Measurements from ENCODE around the gene MAPK6. TPM values are rescaled to one million over a fixed set of nuclear protein-coding genes. Genes with fewer than 3 reads are reported as not detected.

Gene MAPK6
- polyA plus RNA-seq, 1 donor from 2014 or later: 5.8 TPM

DNA sequence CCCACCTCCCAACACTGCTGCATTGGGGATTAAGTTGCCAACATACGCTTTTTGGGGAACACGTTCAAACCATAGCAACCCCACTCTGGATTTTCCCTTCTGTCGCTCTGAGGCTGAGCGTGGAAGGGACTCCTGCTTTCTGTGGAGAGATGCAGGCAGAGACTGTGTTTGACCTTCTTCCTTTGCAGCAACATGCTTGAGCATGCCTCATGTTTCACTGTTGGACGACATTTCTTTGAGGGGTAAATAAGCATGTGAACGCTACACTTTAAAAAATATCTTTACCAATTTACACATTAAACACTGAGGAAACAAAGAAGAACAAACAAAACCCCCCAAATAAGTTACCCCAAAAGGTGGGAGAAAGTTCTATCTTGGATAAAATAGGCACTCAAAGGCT is 14.2 kb upstream of the MAPK6 start:
- Mint-ChIP-seq H3K9me3 (peaks cover 0 to 5% (median 0%) of the 10 kb centered on the region in 3 donors), H3K4me1 (peaks cover 34 to 41% (median 35%) of the 10 kb centered on the region in 3 donors), H3K4me3 (no peak overlapping the region), H3K36me3 (no peaks in the 10 kb centered on the region), H3K27me3 (no peaks in the 10 kb centered on the region), H3K27ac (no peak overlapping the region)

DNA sequence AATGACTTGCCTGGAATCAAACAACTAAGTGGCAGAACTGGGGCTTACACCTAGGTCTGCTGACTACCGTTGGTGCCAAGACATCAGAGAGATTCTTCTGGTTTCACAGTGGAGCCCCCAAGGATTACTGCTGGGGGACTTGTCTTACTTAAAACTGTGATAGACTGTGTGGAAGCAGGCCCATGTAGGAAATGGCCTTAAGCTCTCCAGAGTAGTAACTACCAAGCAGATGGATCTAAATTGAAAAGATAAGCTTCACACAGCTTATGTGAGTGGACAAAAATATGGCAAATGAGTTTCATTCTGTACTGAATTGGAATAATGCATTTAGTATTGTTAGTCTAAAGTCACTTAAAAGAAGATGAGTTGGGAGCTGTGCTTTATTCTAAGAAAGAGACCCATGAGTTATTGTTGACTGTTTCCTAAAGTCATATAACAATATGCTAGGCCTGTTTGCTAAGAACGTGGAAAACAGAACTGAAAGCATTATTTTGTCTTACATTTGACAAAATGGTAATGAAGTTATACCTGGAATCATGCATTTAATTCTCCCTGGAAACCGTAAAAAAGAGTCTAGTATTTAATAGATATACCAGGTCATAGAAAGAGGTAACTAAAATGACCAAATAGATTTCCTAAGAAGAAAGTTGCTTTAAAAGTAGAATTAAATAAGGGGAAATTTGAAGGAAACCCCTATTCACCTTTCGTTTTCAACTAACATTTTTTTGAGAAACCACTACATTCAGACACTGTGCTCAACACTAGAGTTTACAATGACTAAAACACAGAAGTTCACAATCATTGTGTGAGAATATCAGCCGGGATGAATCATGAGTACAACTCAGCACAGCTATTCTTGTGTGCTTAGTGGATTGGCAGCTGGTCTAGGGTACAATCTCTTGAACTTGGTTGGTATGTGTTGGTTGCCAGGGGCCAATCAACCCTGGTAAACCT is 13.0 kb upstream of the MAPK6 start:
- no peaks in the 10 kb centered on the region for H3K36me3 Mint-ChIP-seq
- H3K4me3 Mint-ChIP-seq: peak overlapping the region in 3 of 4 donors; percentile 2 to 86 (median 61)
- peaks cover 0 to 5% (median 0%) of the 10 kb centered on the region in 3 donors for H3K9me3 Mint-ChIP-seq
- peak overlapping the region; percentile 7 to 69 (median 50) for H3K27ac Mint-ChIP-seq
- H3K4me1 Mint-ChIP-seq: peaks cover 35 to 41% (median 37%) of the 10 kb centered on the region in 3 donors
- H3K27me3 Mint-ChIP-seq: no peaks in the 10 kb centered on the region

DNA sequence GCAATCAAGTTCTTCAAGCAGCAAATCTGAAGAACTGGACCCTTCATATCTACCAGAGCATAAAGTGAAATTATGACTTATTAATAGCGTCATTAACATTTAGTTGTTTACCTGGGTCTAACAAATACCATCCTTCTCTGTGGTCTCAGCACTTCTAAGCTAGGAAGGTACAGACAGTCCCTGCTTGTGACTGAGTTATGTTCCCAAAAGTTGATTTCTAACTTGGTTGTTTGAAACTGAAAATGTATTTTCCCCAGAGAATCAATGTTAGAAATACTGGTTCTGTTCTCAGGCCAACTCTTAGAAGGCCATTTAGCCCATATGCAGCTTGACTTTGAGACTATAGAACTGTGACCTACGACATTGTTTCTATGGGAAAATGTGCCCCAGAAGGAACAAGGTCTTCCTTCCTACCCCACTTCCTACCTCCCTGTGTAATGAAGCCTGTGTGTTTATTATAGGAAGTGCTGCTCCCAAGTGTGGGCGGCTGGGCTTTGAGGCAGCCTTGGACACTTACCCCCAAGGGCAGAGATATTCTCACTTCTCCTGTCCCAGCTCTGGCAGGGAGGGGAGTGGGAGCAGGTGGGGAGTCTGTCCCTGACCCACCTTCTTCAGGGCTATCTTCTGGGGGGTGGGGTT is 12.2 kb upstream of the MAPK6 start:
- Mint-ChIP-seq H3K4me3 (peak overlapping the region in 3 of 4 donors; percentile 2 to 86 (median 61)), H3K27ac (peak overlapping the region; percentile 7 to 69 (median 50)), H3K4me1 (peaks cover 35 to 41% (median 37%) of the 10 kb centered on the region in 3 donors)

DNA sequence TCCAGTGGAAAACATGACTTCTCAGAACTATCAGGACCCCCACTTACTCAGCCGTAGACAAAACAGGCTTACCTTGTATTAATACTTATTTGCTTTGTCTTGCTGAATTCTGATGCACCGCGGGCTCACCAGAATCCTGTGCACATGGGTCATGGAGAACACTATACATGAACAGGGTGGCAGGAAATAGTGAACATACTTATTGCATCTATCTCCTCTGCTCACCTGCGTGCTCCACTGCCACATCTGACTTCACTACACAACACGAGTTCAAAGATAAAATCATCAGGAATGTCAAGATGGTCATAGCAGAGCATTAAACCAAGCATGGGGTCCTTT is 10.7 kb upstream of the MAPK6 start:
- H3K4me3 Mint-ChIP-seq: peak overlapping the region in 1 of 4 donors; percentile 89
- no peaks in the 10 kb centered on the region for H3K36me3 Mint-ChIP-seq
- H3K9me3 Mint-ChIP-seq: no peaks in the 10 kb centered on the region
- H3K27me3 Mint-ChIP-seq: no peaks in the 10 kb centered on the region
- peak overlapping the region in 2 of 3 donors; percentile 12 to 81 for H3K27ac Mint-ChIP-seq
- peaks cover 35 to 37% (median 35%) of the 10 kb centered on the region in 3 donors for H3K4me1 Mint-ChIP-seq

More for the DNA sequence above, 12.2 kb upstream of the MAPK6 start:
- Mint-ChIP-seq H3K9me3 (peaks cover 0 to 5% (median 0%) of the 10 kb centered on the region in 3 donors), H3K27me3 (no peaks in the 10 kb centered on the region), H3K36me3 (no peaks in the 10 kb centered on the region)

DNA sequence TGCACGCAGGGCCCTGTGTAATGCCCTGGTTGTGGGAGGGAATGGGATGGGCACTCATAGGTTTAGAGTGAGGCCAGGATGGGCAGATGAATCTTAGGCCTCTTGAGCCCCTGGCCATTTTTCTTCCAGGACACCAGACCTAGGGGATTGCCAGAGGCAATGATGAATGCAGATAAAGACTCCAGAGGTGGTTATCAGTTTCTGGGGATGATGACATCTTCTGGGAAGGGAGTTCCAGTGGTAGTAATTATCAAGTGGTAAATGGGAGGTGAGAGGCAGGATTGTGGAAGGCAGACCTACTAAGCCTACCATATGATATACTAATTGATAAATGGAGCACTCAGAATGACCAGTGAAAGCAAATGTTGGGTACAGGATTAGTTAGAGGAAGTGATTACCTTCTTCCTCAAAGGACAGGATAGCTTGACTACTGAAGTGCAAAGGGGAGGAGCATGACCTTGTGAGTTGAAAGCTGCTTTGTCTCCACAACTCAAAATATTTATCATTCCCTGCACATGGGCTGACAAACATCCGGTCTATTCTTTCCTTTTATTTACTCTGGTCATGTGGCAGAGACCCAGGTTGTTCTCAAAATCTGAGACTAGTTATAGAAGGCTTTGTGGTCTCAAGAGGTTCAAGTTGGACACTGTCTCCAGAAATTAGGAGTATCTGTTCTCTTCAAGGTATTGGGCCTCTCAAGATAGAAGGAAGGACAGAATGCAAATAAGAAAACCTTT is 10.2 kb upstream of the MAPK6 start:
- Mint-ChIP-seq H3K9me3 (no peaks in the 10 kb centered on the region), H3K36me3 (no peaks in the 10 kb centered on the region), H3K4me1 (peaks cover 34 to 35% (median 35%) of the 10 kb centered on the region in 3 donors), H3K4me3 (peak overlapping the region in 3 of 4 donors; percentile 1 to 89 (median 65)), H3K27me3 (no peaks in the 10 kb centered on the region), H3K27ac (peak overlapping the region in 2 of 3 donors; percentile 12 to 81)

DNA sequence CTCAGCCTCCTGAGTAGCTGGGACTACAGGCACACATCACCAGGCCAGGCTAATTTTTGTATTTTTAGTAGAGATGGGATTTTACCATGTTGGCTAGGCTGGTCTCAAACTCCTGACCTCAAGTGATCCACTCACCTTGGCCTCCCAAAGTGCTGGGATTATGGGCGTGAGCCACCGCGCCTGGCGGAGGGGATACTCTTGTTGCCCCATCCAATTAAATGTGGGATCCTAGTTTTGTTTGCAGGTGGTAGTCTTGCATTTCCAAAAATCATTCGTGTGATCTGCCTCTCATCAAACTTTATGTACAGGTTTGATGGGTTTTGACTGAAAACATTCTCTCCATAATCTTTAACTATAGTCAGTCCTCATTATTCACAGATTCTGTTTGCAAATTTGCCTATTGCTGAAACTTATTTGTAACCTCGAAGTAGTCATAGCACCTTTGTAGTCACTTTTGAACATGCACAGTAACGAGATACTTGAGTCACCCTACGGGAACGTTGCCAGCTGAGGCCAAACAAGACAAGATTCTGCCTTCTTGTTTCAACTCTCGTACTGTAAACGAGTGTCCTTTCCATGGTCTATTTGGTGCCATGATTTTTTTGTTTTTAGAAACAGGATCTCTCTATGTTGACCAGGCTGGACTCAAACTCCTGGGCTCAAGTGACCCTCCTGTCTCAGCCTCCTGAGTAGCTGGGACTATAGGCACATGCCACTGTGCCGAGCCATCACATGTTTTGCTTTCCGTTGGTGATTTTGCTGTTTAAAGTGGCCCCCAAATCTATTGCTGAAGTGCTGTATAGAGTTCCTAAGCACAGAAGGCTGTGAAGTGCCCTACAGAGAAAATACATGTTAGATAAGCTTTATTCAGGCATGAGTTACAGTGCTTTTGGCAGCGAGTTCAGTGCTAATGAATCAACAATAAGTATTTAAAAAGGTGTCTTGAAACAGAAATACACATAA is 8.1 kb upstream of the MAPK6 start:
- Mint-ChIP-seq H3K36me3 (no peaks in the 10 kb centered on the region), H3K9me3 (no peaks in the 10 kb centered on the region), H3K4me3 (no peak overlapping the region), H3K4me1 (peaks cover 28 to 29% (median 28%) of the 10 kb centered on the region in 3 donors), H3K27me3 (no peaks in the 10 kb centered on the region), H3K27ac (peak overlapping the region in 1 of 3 donors; percentile 16)

DNA sequence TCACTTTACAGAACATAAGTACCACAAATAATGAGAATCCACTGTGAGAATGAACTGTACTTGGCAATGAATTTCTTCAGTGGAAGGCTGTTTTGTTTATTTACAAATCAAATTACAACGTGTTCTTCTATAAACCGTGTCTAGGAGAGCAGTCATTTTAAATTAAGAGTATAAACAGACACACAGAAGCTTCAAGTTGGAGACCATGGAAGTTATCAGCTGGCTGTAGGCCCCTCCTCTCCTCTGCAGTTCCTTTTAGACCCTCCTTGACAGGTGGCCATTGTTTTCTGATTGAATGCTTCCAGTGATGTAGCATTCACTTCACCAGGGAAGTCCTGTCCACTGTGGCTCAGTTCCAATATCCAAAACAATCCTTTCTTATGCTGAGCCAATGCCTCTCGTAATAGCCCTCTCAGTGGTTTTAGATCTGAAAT is 7.3 kb upstream of the MAPK6 start:
- Mint-ChIP-seq H3K27me3 (no peaks in the 10 kb centered on the region), H3K36me3 (no peaks in the 10 kb centered on the region), H3K4me1 (peaks cover 20 to 22% (median 21%) of the 10 kb centered on the region in 3 donors), H3K4me3 (no peak overlapping the region), H3K27ac (no peak overlapping the region), H3K9me3 (no peaks in the 10 kb centered on the region)

DNA sequence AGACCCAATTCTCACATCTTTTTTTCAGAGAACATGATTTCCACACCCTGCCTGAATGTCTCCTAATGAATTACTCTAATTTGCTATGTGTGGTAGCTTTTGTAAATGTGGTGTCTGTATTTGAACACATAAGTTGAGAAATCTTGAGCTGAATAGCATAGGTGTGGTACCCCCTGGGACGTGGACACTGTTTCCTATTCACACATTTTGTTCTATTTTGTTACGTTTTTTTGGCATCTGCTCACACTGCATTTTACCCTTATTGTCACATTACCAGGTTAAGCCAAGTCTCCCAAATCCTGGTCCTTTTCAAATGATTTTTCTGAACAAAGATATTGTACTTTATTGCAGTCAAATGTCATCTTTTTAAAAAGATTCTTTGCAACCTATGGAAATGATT is 6.8 kb upstream of the MAPK6 start:
- Mint-ChIP-seq H3K4me1 (peaks cover 15 to 20% (median 16%) of the 10 kb centered on the region in 3 donors), H3K27ac (no peak overlapping the region), H3K9me3 (no peaks in the 10 kb centered on the region)

DNA sequence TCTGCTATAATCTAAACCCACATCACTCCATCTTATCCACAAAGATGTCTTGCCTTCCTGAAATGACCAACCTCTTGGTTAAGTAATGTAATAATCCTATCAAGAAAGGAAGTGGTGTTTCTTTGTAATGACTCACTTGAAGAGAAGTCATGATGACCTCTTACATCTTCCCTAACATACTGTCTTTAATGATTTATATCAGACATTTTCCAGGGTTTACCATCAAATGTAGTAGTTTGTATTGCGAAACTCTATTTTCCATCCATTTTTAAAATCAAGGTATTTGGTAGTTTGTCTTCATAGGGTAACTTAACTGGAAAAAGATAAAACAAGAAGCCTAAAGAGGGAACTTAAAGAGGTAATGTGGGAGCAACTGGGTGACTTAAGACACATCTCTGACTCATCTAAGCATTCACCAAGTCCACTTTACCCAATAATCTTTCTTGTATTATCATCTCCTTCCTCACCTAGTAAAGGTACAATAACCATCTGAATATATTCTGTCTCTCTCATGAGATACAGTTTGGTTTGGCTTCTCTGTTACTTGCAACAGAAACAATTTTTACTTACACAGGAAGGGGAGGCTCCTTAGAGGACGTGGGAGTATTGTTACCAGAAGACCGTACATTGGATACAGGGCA is 5.7 kb upstream of the MAPK6 start:
- H3K4me1 Mint-ChIP-seq: peaks cover 10 to 14% (median 11%) of the 10 kb centered on the region in 3 donors
- H3K27ac Mint-ChIP-seq: no peak overlapping the region
- H3K27me3 Mint-ChIP-seq: no peaks in the 10 kb centered on the region
- H3K36me3 Mint-ChIP-seq: no peaks in the 10 kb centered on the region
- H3K9me3 Mint-ChIP-seq: no peaks in the 10 kb centered on the region
- no peak overlapping the region for H3K4me3 Mint-ChIP-seq

More for the DNA sequence above, 6.8 kb upstream of the MAPK6 start:
- Mint-ChIP-seq H3K36me3 (no peaks in the 10 kb centered on the region), H3K4me3 (no peak overlapping the region), H3K27me3 (no peaks in the 10 kb centered on the region)

DNA sequence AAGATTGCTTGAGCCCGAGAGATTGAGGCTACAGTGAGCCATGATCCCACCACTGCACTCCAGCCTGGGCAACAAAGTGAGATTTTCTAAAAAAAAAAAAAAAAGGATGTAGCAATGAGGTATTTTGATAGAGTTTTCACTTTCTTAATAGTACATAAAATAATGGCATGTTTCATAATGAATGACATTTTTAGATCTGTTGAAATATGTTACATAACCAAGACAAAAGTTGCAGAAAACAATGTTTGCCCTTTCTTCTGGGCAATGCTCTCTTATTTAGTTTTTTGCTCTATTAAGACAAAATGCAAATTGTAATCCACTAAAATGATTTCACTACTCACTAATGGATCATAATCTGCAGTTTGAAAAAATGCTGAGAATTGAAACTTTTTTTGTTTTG is 4.4 kb upstream of the MAPK6 start:
- H3K27me3 Mint-ChIP-seq: no peaks in the 10 kb centered on the region

DNA sequence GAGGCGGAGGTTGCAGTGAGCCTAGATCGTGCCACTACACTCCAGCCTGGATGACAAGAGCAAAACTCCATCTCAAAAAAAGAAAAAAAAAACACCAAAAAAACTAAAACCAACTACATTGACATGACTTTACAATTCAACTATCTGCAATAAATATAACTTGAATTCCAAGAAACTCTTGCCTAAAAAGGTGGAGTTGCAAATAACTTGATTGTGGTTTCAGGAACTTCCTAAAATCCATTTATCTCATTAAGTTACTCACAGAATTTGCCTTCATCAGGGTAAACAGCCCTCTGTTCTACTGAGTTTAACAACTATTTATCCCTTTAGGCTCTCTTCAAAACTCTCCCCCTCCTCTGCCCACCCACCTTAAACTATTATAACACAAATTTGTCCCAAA is 2.7 kb upstream of the MAPK6 start:
- Mint-ChIP-seq H3K27me3 (no peaks in the 10 kb centered on the region), H3K9me3 (no peaks in the 10 kb centered on the region), H3K4me1 (peaks cover 16 to 22% (median 17%) of the 10 kb centered on the region in 3 donors), H3K4me3 (peak overlapping the region in 2 of 4 donors; percentile 37 to 45), H3K36me3 (peaks cover 3% of the 10 kb centered on the region), H3K27ac (peak overlapping the region in 2 of 3 donors; percentile 47 to 87)

More for the DNA sequence above, 4.4 kb upstream of the MAPK6 start:
- Mint-ChIP-seq H3K4me1 (peaks cover 4 to 7% (median 6%) of the 10 kb centered on the region in 3 donors), H3K27ac (no peak overlapping the region), H3K36me3 (peaks cover 1% of the 10 kb centered on the region), H3K9me3 (no peaks in the 10 kb centered on the region), H3K4me3 (no peak overlapping the region)

DNA sequence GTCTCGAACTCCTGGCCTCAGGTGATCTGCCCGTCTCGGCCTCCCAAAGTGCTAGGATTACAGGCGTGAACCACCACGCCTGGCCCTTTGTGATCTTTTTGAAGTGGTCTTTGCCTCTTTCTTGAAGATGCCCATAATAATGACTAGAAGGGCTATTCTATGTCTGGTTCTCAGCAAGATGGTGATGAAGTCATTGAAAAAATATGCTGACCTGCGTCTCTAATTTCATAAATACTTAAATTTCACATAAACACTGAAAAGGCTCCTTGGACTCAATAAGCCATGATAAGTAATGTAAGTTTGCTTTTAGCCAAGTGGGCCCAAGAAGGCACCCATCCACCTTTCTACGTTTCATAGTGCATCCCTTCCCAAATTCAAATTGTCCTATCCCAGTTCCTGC is 775 bp upstream of the MAPK6 start:
- Mint-ChIP-seq H3K27ac (peak overlapping the region; percentile 97 to 99 (median 98)), H3K27me3 (no peaks in the 10 kb centered on the region), H3K4me3 (peak overlapping the region; percentile 93 to 99 (median 97)), H3K9me3 (no peaks in the 10 kb centered on the region), H3K36me3 (peaks cover 3% of the 10 kb centered on the region), H3K4me1 (peaks cover 26 to 30% (median 26%) of the 10 kb centered on the region in 3 donors)
